Adrenal gland (tissue), 5 donors: Measurements from ENCODE around the gene METTL27.

ENCODE experiments used
- POLR2A ChIP-seq, 2 donors: fragments of 450-650 bp; IDR thresholded peaks; one replicate each; pipeline ENCODE4 v1.6.1; 2017; ENCODE audit warnings: antibody characterized with exemption in 2 of 2, mild to moderate bottlenecking in 2 of 2, moderate library complexity in 1 of 2
- TF ChIP-seq, protein P1 (sequence below), 6 experiments: fragments of 450-650 bp in 4 of 6; fragments of 200-600 bp in 2 of 6; sonication (generic) in 1 of 6; IDR thresholded peaks; 1 replicate in 5 of 6; 2 replicates in 1 of 6; pipeline versions ENCODE4 v1.5.1 to v1.8.0; 2016 to 2021; ENCODE audit warnings: antibody characterized with exemption in 6 of 6, mild to moderate bottlenecking in 2 of 6, moderate library complexity in 1 of 6
- donor health status: DM: no; HTN: no; CAD: no.

DNA sequence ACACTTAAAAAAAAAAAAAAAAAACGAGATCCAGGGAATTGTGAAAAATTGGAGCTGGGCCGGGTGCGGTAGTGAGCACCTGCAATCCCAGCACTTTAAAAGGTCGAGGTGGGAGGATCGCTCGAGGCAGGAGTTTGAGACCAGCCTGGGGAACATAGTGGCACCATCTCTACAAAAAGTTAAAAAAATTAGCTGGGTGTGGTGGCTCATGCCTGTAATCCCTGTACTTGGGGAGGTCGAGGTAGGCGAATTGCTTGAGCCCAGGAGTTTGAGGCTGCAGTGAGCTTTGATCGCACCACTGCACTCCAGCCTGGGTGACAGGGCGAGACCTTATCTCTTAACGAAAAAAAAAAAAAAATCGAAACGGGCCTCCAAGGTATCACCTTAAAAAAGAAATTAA, 9.5 kb downstream of the METTL27 start:
- TF ChIP-seq, protein P1, sequence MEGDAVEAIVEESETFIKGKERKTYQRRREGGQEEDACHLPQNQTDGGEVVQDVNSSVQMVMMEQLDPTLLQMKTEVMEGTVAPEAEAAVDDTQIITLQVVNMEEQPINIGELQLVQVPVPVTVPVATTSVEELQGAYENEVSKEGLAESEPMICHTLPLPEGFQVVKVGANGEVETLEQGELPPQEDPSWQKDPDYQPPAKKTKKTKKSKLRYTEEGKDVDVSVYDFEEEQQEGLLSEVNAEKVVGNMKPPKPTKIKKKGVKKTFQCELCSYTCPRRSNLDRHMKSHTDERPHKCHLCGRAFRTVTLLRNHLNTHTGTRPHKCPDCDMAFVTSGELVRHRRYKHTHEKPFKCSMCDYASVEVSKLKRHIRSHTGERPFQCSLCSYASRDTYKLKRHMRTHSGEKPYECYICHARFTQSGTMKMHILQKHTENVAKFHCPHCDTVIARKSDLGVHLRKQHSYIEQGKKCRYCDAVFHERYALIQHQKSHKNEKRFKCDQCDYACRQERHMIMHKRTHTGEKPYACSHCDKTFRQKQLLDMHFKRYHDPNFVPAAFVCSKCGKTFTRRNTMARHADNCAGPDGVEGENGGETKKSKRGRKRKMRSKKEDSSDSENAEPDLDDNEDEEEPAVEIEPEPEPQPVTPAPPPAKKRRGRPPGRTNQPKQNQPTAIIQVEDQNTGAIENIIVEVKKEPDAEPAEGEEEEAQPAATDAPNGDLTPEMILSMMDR (IDR thresholded peaks at IDR 0.05), result no peak
- no peak for TF ChIP-seq POLR2A (IDR thresholded peaks at IDR 0.05)
